HEK293 (cell line): Measurements from ENCODE around the gene PAQR7.

Experiments used
- BCL11A ChIP-seq: fragments of 450-650 bp; formaldehyde crosslinking; IDR thresholded peaks from 2 replicates; pipeline ENCODE4 v1.5.1; 2016; ENCODE audit warnings: low read depth, missing biosample characterization, missing genetic modification characterization
- EGR2 ChIP-seq: fragments of 450-650 bp; formaldehyde crosslinking; IDR thresholded peaks from 2 replicates; pipeline ENCODE4 v1.5.1; 2016; ENCODE audit warnings: low read depth, missing biosample characterization, missing genetic modification characterization
- KLF7 ChIP-seq: fragments of 450-650 bp; formaldehyde crosslinking; IDR thresholded peaks from 2 replicates; pipeline ENCODE4 v1.5.1; 2016; ENCODE audit warnings: missing biosample characterization, missing genetic modification characterization, borderline replicate concordance
- KLF8 ChIP-seq: fragments of 450-650 bp; formaldehyde crosslinking; IDR thresholded peaks from 2 replicates; pipeline ENCODE4 v1.5.1; 2016; ENCODE audit warnings: missing biosample characterization, missing genetic modification characterization
- KLF9 ChIP-seq: fragments of 450-650 bp; formaldehyde crosslinking; IDR thresholded peaks from 2 replicates; pipeline ENCODE4 v1.5.1; 2016; ENCODE audit warnings: missing biosample characterization, missing genetic modification characterization, low read depth
- PRDM10 ChIP-seq: fragments of 450-650 bp; formaldehyde crosslinking; IDR thresholded peaks from 2 replicates; pipeline ENCODE4 v1.5.1; 2016; ENCODE audit warnings: missing biosample characterization, missing genetic modification characterization
- RBAK ChIP-seq: fragments of 450-650 bp; formaldehyde crosslinking; IDR thresholded peaks from 2 replicates; pipeline ENCODE4 v1.5.1; 2016; ENCODE audit warnings: missing biosample characterization, missing genetic modification characterization
- TCF7L2 ChIP-seq: IDR thresholded peaks from 2 replicates; pipeline ENCODE4 v1.6.1; 2011; ENCODE audit warnings: low read depth, mild to moderate bottlenecking, inconsistent platforms, low read length, moderate library complexity, borderline replicate concordance
- TRIM28 ChIP-seq: IDR thresholded peaks from 2 replicates; pipeline ENCODE4 v1.6.1; 2011; ENCODE audit warnings: low read length, control low read depth, borderline replicate concordance
- YY1 ChIP-seq: fragments of 450-650 bp; formaldehyde crosslinking; IDR thresholded peaks from 2 replicates; pipeline ENCODE4 v1.5.1; 2018; ENCODE audit warnings: missing biosample characterization, missing genetic modification characterization
- YY2 ChIP-seq: fragments of 450-650 bp; formaldehyde crosslinking; IDR thresholded peaks from 2 replicates; pipeline ENCODE4 v1.5.1; 2016; ENCODE audit warnings: missing biosample characterization, missing genetic modification characterization
- ZFP3 ChIP-seq: fragments of 450-650 bp; formaldehyde crosslinking; IDR thresholded peaks from 2 replicates; pipeline ENCODE4 v1.5.1; 2016; ENCODE audit warnings: low read depth, missing biosample characterization, missing genetic modification characterization
- ZNF146 ChIP-seq: fragments of 450-650 bp; formaldehyde crosslinking; IDR thresholded peaks from 2 replicates; pipeline ENCODE4 v1.5.1; 2016; ENCODE audit warnings: missing biosample characterization, missing genetic modification characterization
- ZNF174 ChIP-seq: fragments of 450-650 bp; formaldehyde crosslinking; IDR thresholded peaks from 2 replicates; pipeline ENCODE4 v1.5.0; 2017; ENCODE audit warnings: missing biosample characterization, mild to moderate bottlenecking, missing genetic modification characterization
- ZNF341 ChIP-seq: fragments of 450-650 bp; formaldehyde crosslinking; IDR thresholded peaks from 2 replicates; pipeline ENCODE4; 2016; ENCODE audit warnings: low read depth, missing biosample characterization, missing genetic modification characterization
- ZNF362 ChIP-seq: fragments of 450-650 bp; formaldehyde crosslinking; IDR thresholded peaks from 2 replicates; pipeline ENCODE4 v1.5.1; 2016; ENCODE audit warnings: missing biosample characterization, missing genetic modification characterization
- ZNF423 ChIP-seq: fragments of 450-650 bp; formaldehyde crosslinking; IDR thresholded peaks from 2 replicates; pipeline ENCODE4 v1.5.1; 2016; ENCODE audit warnings: missing biosample characterization, missing genetic modification characterization
- ZNF426 ChIP-seq: fragments of 450-650 bp; formaldehyde crosslinking; IDR thresholded peaks from 2 replicates; pipeline ENCODE4 v1.5.1; 2017; ENCODE audit warnings: missing biosample characterization, missing genetic modification characterization, mild to moderate bottlenecking, inconsistent platforms, moderate library complexity
- ZNF513 ChIP-seq: fragments of 450-650 bp; IDR thresholded peaks from 2 replicates; pipeline ENCODE4 v1.5.1; 2018; ENCODE audit warnings: missing biosample characterization, missing genetic modification characterization
- ZNF514 ChIP-seq: fragments of 450-650 bp; formaldehyde crosslinking; IDR thresholded peaks from 2 replicates; pipeline ENCODE4 v1.5.1; 2016; ENCODE audit warnings: missing biosample characterization, missing genetic modification characterization
- ZNF544 ChIP-seq: fragments of 450-650 bp; formaldehyde crosslinking; IDR thresholded peaks from 2 replicates; pipeline ENCODE4 v1.5.0; 2017; ENCODE audit warnings: missing biosample characterization, missing genetic modification characterization
- ZNF549 ChIP-seq: fragments of 450-650 bp; IDR thresholded peaks from 2 replicates; pipeline ENCODE4 v1.5.1; 2018; ENCODE audit warnings: missing biosample characterization, missing genetic modification characterization, mild to moderate bottlenecking, inconsistent platforms, moderate library complexity
- ZNF561 ChIP-seq: fragments of 450-650 bp; IDR thresholded peaks from 2 replicates; pipeline ENCODE4 v1.5.1; 2018; ENCODE audit warnings: missing biosample characterization, missing genetic modification characterization, borderline replicate concordance
- ZNF621 ChIP-seq: fragments of 450-650 bp; formaldehyde crosslinking; IDR thresholded peaks from 2 replicates; pipeline ENCODE4 v1.5.1; 2017; ENCODE audit warnings: missing biosample characterization, missing genetic modification characterization
- ZNF777 ChIP-seq: fragments of 450-650 bp; formaldehyde crosslinking; IDR thresholded peaks from 2 replicates; pipeline ENCODE4 v1.5.1; 2017; ENCODE audit warnings: missing biosample characterization, missing genetic modification characterization, borderline replicate concordance
- ZNF785 ChIP-seq: fragments of 450-650 bp; formaldehyde crosslinking; IDR thresholded peaks from 2 replicates; pipeline ENCODE4 v1.5.1; 2016; ENCODE audit warnings: missing biosample characterization, missing genetic modification characterization
- TF ChIP-seq, protein P1 (sequence below): IDR thresholded peaks from 2 replicates; pipeline ENCODE4 v1.6.1; 2011; ENCODE audit warnings: mild to moderate bottlenecking, low read depth, low read length, borderline replicate concordance
- TF ChIP-seq, protein P2 (sequence below): fragments of 450-650 bp; formaldehyde crosslinking; IDR thresholded peaks from 2 replicates; pipeline ENCODE4 v1.5.1; 2016; ENCODE audit warnings: missing biosample characterization, missing genetic modification characterization
- TF ChIP-seq, protein P3 (sequence below): fragments of 450-650 bp; formaldehyde crosslinking; optimal IDR thresholded peaks from 2 replicates; pipeline ENCODE3; 2016; ENCODE audit warnings: missing biosample characterization, mild to moderate bottlenecking, missing genetic modification characterization

Gene PAQR7

GRCh38 chr1:25905680-25906643, 30.5 kb upstream of the PAQR7 start, which contains the start of gene STMN1 (continued):
- TF ChIP-seq, protein P1, sequence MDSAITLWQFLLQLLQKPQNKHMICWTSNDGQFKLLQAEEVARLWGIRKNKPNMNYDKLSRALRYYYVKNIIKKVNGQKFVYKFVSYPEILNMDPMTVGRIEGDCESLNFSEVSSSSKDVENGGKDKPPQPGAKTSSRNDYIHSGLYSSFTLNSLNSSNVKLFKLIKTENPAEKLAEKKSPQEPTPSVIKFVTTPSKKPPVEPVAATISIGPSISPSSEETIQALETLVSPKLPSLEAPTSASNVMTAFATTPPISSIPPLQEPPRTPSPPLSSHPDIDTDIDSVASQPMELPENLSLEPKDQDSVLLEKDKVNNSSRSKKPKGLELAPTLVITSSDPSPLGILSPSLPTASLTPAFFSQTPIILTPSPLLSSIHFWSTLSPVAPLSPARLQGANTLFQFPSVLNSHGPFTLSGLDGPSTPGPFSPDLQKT: no peak
- no peak for TF ChIP-seq ZNF514 (tag by site-specific recombination)
- TF ChIP-seq, protein P2, sequence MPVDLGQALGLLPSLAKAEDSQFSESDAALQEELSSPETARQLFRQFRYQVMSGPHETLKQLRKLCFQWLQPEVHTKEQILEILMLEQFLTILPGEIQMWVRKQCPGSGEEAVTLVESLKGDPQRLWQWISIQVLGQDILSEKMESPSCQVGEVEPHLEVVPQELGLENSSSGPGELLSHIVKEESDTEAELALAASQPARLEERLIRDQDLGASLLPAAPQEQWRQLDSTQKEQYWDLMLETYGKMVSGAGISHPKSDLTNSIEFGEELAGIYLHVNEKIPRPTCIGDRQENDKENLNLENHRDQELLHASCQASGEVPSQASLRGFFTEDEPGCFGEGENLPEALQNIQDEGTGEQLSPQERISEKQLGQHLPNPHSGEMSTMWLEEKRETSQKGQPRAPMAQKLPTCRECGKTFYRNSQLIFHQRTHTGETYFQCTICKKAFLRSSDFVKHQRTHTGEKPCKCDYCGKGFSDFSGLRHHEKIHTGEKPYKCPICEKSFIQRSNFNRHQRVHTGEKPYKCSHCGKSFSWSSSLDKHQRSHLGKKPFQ (tag by site-specific recombination): peak; percentile 39; the same call in 1 of the 2 replicates
- no peak for TF ChIP-seq ZNF426
- no peak for TF ChIP-seq ZNF621
- peak; percentile 84; the same call in 1 of the 2 replicates for TF ChIP-seq KLF8 (tag by site-specific recombination)
- no peak for TF ChIP-seq ZNF544
- peak; percentile 12; the same call in 1 of the 2 replicates for TF ChIP-seq ZNF785 (tag by site-specific recombination)
- TF ChIP-seq ZNF146 (tag by site-specific recombination): 0 out of 2 replicates have a peak, but pooled peaks have one; percentile 15
- TF ChIP-seq TRIM28: no peak
- peak; percentile 44 for TF ChIP-seq EGR2 (tag by site-specific recombination)
- TF ChIP-seq, protein P3, sequence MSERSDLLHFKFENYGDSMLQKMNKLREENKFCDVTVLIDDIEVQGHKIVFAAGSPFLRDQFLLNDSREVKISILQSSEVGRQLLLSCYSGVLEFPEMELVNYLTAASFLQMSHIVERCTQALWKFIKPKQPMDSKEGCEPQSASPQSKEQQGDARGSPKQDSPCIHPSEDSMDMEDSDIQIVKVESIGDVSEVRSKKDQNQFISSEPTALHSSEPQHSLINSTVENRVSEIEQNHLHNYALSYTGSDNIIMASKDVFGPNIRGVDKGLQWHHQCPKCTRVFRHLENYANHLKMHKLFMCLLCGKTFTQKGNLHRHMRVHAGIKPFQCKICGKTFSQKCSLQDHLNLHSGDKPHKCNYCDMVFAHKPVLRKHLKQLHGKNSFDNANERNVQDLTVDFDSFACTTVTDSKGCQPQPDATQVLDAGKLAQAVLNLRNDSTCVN (tag by site-specific recombination): peak; percentile 84
- TF ChIP-seq ZFP3 (tag by site-specific recombination): no peak
- peak; percentile 76; the same call in 1 of the 2 replicates for TF ChIP-seq BCL11A
- TF ChIP-seq ZNF362 (tag by site-specific recombination): no peak
- TF ChIP-seq ZNF341: peak; percentile 80
- no peak for TF ChIP-seq RBAK (tag by site-specific recombination)
- no peak for TF ChIP-seq ZNF174 (tag by site-specific recombination)
- TF ChIP-seq YY1 (tag by site-specific recombination): peak; percentile 25
- peak; percentile 48; the same call in 1 of the 2 replicates for TF ChIP-seq YY2 (tag by site-specific recombination)
- peak; percentile 89 for TF ChIP-seq ZNF423
- peak; percentile 80 for TF ChIP-seq KLF9 (tag by site-specific recombination)
- peak; percentile 83 for TF ChIP-seq ZNF561
- TF ChIP-seq KLF7 (tag by site-specific recombination): peak; percentile 83
- no peak for TF ChIP-seq ZNF549 (tag by site-specific recombination)
- no peak for TF ChIP-seq TCF7L2
- peak; percentile 21; the same call in 1 of the 2 replicates for TF ChIP-seq ZNF513 (tag by site-specific recombination)
- peak; percentile 76 for TF ChIP-seq PRDM10 (tag by site-specific recombination)
- peak; percentile 47; the same call in 1 of the 2 replicates for TF ChIP-seq ZNF777 (tag by site-specific recombination)
